HG03575 (cell line): Measurements from ENCODE around the gene OR4D10.
"Not testable (repeated sequence)": the region's sequence is repeated elsewhere in the genome, so short reads cannot be mapped to it uniquely, and the experiment has no call there.

ENCODE experiments used
- ATAC-seq: cut with Tn5 transposase; IDR thresholded peaks from one replicate; pipeline ENCODE4 v1.9.1; 2021; ENCODE audit not compliant: unreplicated experiment, insufficient number of reproducible peaks, low FRiP score; ENCODE audit errors: extremely low read depth

Gene OR4D10

GRCh38 chr11:59520139-59520538, 47.0 kb downstream of the OR4D10 start:
- ATAC-seq, result not testable (repeated sequence)

GRCh38 chr11:59520741-59521140, 47.6 kb downstream of the OR4D10 start:
- ATAC-seq, result no peak

GRCh38 chr11:59523541-59523940, 50.4 kb downstream of the OR4D10 start:
- no peak for ATAC-seq

- no peak for ATAC-seq
Measured at GRCh38 chr11:59528711-59529110, 55.6 kb downstream of the OR4D10 start.
